ENCODE data around the gene SPRED2. TPM values are rescaled to one million over a fixed set of nuclear protein-coding genes. Genes with fewer than 3 reads are reported as not detected.

Gene SPRED2
- total RNA-seq, 1 donor from 2014 or later, result 55.8 TPM

GRCh38 chr2:65350651-65351056, 81.7 kb downstream of the SPRED2 start:
- TF ChIP-seq CTCF (conservative IDR thresholded peaks at IDR 0.05), result peak; percentile 54
- Mint-ChIP-seq H3K27me3 (ENCODE audit: low read depth) (no peaks in the 10 kb centered on the region), H3K4me3 (no peak overlapping the region), H3K4me1 (peaks cover 66% of the 10 kb centered on the region), H3K36me3 (ENCODE audit: low read depth) (peaks cover 19% of the 10 kb centered on the region), H3K9me3 (peaks cover 6% of the 10 kb centered on the region), H3K27ac (ENCODE audit: unreplicated experiment) (peak overlapping the region; percentile 4)
- no peak for DNase-seq (ENCODE audit: low read depth, low spot score)

- Mint-ChIP-seq H3K27me3 (ENCODE audit: low read depth) (no peaks in the 10 kb centered on the region), H3K4me3 (no peak overlapping the region), H3K4me1 (peaks cover 67% of the 10 kb centered on the region), H3K9me3 (peaks cover 6% of the 10 kb centered on the region), H3K27ac (ENCODE audit: unreplicated experiment) (peak overlapping the region; percentile 86), H3K36me3 (ENCODE audit: low read depth) (peaks cover 19% of the 10 kb centered on the region)
- DNase-seq (ENCODE audit: low read depth, low spot score), result no peak
- no peak for TF ChIP-seq CTCF (conservative IDR thresholded peaks at IDR 0.05)
Observed at GRCh38 chr2:65349863-65350262, 82.5 kb downstream of the SPRED2 start.

GRCh38 chr2:65347913-65348312, 84.5 kb downstream of the SPRED2 start:
- Mint-ChIP-seq H3K4me3 (no peak overlapping the region), H3K27ac (ENCODE audit: unreplicated experiment) (peak overlapping the region; percentile 10), H3K27me3 (ENCODE audit: low read depth) (no peaks in the 10 kb centered on the region), H3K9me3 (peaks cover 6% of the 10 kb centered on the region), H3K36me3 (ENCODE audit: low read depth) (peaks cover 24% of the 10 kb centered on the region), H3K4me1 (peaks cover 67% of the 10 kb centered on the region)
- TF ChIP-seq CTCF (conservative IDR thresholded peaks at IDR 0.05), result no peak
- no peak for DNase-seq (ENCODE audit: low read depth, low spot score)

GRCh38 chr2:65345631-65346030, 86.8 kb downstream of the SPRED2 start:
- H3K27me3 Mint-ChIP-seq (ENCODE audit: low read depth), result no peaks in the 10 kb centered on the region
- peaks cover 6% of the 10 kb centered on the region for H3K9me3 Mint-ChIP-seq
- no peak for TF ChIP-seq CTCF (conservative IDR thresholded peaks at IDR 0.05)

GRCh38 chr2:65344689-65345088, 87.7 kb downstream of the SPRED2 start:
- H3K4me1 Mint-ChIP-seq, result peaks cover 42% of the 10 kb centered on the region
- H3K4me3 Mint-ChIP-seq, result peak overlapping the region; percentile 48
- no peak for TF ChIP-seq CTCF (conservative IDR thresholded peaks at IDR 0.05)
- no peak overlapping the region for H3K27ac Mint-ChIP-seq (ENCODE audit: unreplicated experiment)
- H3K27me3 Mint-ChIP-seq (ENCODE audit: low read depth), result no peaks in the 10 kb centered on the region
- peaks cover 6% of the 10 kb centered on the region for H3K9me3 Mint-ChIP-seq
- no peak for DNase-seq (ENCODE audit: low read depth, low spot score)
- peaks cover 40% of the 10 kb centered on the region for H3K36me3 Mint-ChIP-seq (ENCODE audit: low read depth)

More at GRCh38 chr2:65345631-65346030, 86.8 kb downstream of the SPRED2 start:
- no peak overlapping the region for H3K4me3 Mint-ChIP-seq
- H3K4me1 Mint-ChIP-seq, result peaks cover 51% of the 10 kb centered on the region
- no peak overlapping the region for H3K27ac Mint-ChIP-seq (ENCODE audit: unreplicated experiment)
- no peak for DNase-seq (ENCODE audit: low read depth, low spot score)
- peaks cover 34% of the 10 kb centered on the region for H3K36me3 Mint-ChIP-seq (ENCODE audit: low read depth)

GRCh38 chr2:65344182-65344581, 88.2 kb downstream of the SPRED2 start:
- Mint-ChIP-seq H3K4me1 (peaks cover 37% of the 10 kb centered on the region), H3K9me3 (peaks cover 6% of the 10 kb centered on the region), H3K4me3 (peak overlapping the region; percentile 48), H3K27me3 (ENCODE audit: low read depth) (no peaks in the 10 kb centered on the region), H3K27ac (ENCODE audit: unreplicated experiment) (no peak overlapping the region), H3K36me3 (ENCODE audit: low read depth) (peaks cover 40% of the 10 kb centered on the region)
- no peak for DNase-seq (ENCODE audit: low read depth, low spot score)
- no peak for TF ChIP-seq CTCF (conservative IDR thresholded peaks at IDR 0.05)
